Measurements from ENCODE around the gene MSI2.

The MSI2 gene

DNA sequence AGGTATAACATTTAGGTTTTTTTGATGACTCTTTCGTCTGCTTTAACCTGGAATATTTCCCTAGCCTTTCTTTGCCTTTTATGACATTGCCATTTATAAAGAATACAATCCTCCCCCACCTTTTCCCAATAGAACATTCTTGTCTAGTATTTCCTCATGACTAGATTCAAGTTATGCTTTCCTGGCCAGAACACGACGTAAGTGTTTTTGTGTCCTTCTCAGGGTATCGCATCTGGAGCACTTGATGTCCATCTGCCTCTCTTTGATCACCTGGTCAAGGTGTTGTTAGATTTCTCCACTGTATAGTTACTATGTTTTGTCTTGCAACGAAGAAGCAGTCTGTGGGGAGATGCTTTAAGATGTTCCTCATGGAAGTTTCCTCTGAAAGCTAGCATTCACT is 87.4 kb downstream of the MSI2 start:
- no peak for DNase-seq (ENCODE audit: low spot score)

- DNase-seq (ENCODE audit: low spot score): no peak
These were observed 87.9 kb downstream of the MSI2 start for GRCh38 chr17:57344261-57344660.

DNA sequence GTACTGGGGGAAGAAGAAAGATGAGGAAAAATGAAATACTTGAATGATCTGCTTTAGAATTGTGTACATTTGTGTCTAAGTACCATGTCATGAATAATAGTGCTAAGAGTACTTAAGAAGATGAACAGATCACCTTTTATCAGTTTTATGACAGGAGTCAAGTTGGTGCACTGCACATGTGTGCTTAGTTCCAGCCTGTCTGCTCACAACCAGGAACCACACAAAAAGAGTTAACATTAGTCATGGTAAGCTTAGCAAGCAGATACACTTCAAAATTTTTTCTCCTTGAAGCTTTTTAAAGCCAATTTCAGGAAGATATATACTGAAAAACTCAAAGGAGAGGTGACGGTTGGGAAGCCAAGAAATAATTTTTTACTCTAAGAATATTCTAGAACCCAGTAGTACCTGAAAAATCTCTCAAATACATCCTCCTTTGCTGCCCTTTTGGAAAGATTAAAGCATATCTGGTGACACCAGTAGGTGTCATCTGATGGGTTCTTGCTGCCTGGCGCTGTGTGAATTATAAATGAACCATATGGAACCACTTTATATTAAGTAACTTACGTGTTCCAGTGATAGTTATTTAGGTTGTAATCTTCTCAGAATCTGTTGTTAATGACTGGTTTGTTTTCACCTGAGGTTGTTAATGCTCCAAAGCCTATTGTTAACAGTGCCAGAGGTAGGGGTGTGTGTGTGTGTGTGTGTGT is 93.4 kb downstream of the MSI2 start:
- no peak for DNase-seq (ENCODE audit: low spot score)

GRCh38 chr17:57350266-57350665 is 93.9 kb downstream of the MSI2 start:
- DNase-seq (ENCODE audit: low spot score): peak; percentile 40

DNA sequence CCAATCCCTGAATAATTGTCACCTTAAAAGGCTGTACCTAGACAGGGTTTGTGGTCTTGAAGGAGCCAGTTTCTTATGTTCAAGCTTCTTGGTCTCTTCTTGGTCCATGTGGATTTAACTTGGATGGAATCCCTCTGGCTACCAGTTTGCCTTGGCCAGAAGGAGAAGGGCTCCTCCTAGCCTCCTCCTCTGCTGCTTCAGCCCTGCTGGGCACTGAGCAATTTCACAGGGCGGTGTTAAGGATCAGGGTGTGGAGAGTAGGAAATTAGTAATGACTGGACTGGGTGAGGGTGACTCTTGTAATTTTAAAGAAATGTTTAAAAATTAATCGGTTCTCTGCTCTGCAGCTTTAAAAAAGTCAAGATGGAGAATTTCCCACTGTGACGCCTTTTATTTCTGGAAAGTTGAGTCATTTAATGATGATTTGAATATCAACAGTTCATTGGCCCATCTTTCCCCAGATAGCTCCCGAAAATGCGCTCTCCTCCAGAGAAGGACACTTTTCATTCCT is 96.4 kb downstream of the MSI2 start:
- DNase-seq (ENCODE audit: low spot score): no peak

GRCh38 chr17:57354673-57355072 is 98.3 kb downstream of the MSI2 start:
- DNase-seq (ENCODE audit: low spot score): no peak

- no peak for DNase-seq (ENCODE audit: low spot score)
These were observed 99.0 kb downstream of the MSI2 start for GRCh38 chr17:57355090-57355859.

DNA sequence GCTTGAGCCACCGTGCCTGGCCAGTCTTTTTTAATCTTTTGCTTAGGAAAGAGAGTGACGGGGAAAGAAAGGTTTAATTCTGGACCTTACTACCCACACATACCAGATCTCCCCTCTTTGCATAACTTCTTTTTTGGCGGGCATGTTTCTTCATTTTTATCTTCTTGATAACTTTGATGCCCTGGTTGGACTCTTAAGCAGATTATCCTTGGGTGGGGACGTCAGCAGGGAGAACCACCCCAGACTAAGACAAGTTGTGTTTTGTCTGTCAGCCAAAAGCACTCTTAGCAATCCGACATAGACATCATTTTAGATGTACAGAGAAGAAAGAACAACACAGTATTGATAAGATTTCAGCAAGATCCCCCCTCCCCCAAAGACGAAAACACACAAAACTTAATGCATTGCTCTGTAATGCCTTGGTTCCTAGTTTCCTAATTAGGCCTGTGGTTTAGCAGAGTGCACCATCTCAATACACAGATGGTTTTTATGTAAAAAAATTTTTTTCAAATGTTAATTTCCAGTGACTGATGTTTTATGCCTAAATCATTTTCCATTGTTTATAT is 99.9 kb downstream of the MSI2 start:
- no peak for DNase-seq (ENCODE audit: low spot score)

- no peak for DNase-seq (ENCODE audit: low spot score)
These were observed 100.5 kb downstream of the MSI2 start for GRCh38 chr17:57356719-57357391.

GRCh38 chr17:57357392-57357784 is 101.1 kb downstream of the MSI2 start:
- no peak for DNase-seq (ENCODE audit: low spot score)

GRCh38 chr17:57357830-57358430 is 101.6 kb downstream of the MSI2 start:
- no peak for DNase-seq (ENCODE audit: low spot score)

DNA sequence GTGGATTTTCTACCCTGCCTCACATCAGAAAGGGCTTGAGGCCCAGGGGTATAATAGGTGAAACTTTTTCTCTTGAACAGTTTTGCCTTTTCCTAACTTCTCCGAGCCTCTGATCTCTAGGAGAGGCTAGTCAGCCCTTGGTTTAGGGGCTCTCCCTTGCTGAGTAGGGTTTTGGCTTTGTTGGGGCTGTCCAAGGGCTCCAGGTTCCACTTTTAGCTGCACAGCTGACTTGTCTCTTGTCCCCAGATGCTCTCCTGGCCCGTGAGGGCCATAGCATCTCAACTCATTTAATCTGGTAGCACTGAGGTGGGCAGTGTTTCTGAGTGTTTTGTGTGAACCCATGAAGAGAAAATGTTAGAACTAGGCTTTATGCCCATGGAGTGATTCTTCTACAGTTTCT is 103.9 kb downstream of the MSI2 start:
- DNase-seq (ENCODE audit: low spot score): no peak

DNA sequence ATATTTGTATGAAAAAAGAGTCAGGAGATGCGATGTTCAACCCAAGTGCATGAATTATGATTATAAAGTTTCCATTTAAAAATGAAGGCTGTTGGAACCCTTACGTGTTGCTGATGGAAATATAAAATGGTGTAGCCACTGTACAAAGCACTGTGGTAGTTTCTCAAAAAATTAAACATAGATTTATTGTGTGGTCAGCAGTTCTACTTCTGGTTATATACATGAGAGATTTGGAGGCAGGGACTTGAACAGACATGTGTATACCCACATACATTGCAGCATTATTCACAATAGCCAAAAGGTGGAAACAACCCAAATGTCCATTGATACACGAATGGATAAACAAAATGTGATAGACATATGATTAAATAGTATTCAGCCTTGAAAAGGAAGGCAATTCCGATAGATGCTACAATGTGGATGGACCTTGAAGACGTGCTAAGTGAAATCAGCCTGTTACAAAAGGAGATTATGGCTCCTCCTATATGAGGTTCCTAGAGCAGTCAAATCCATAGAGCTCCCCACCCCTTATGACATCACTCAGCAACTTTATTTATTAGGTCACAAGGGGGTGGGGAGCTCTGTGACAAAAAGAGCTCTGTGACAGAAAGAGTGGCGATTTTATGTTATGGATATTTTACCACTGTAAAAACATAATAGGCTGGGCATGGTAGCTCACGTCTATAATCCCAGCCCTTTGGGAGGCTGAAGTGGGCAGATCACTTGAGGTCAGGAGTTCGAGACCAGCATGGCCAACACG is 106.7 kb downstream of the MSI2 start:
- DNase-seq (ENCODE audit: low spot score): no peak

GRCh38 chr17:57363580-57363979 is 107.3 kb downstream of the MSI2 start:
- DNase-seq (ENCODE audit: low spot score): no peak

GRCh38 chr17:57363998-57364643 is 107.8 kb downstream of the MSI2 start:
- no peak for DNase-seq (ENCODE audit: low spot score)

GRCh38 chr17:57365420-57365819 is 109.1 kb downstream of the MSI2 start:
- no peak for DNase-seq (ENCODE audit: low spot score)

DNA sequence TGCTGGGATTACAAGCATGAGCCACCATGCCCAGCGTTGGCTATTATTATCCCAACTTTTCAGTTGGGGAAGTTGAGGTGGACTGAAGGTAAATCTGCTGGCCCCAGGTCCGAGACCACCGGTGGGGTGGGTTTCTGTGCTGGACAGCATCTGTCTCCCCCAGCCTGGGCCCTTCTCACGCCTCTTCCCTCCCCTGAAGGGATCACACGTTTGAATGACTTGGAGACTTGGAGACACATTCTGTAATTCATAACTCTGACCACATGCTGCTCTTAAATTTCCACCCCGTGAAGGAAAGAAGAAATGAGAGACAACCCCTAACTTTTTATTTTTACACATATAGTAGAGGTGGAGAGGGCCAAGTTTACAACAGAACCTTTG is 109.8 kb downstream of the MSI2 start:
- no peak for DNase-seq (ENCODE audit: low spot score)

- no peak for DNase-seq (ENCODE audit: low spot score)
These were observed 110.4 kb downstream of the MSI2 start for GRCh38 chr17:57366558-57367351.

GRCh38 chr17:57368637-57369336 is 112.5 kb downstream of the MSI2 start:
- no peak for DNase-seq (ENCODE audit: low spot score)

Measured in AG08396 (cell line).